Choroid plexus epithelial cell (primary cell): ENCODE data around the gene RASGRP2.

Experiments
- DNase-seq: peaks from one replicate; pipeline ENCODE4 v3.0.0-alpha.2; 2010; ENCODE audit warnings: low read depth
- H3K4me3 ChIP-seq: 2 replicates; pipeline ENCODE4 v1.5.1; 2011; ENCODE audit warnings: low read depth, mild to moderate bottlenecking, control low read depth, low read length, moderate library complexity
- CTCF ChIP-seq: conservative IDR thresholded peaks from 2 replicates; pipeline ENCODE4 v1.5.1; 2011; ENCODE audit warnings: low read depth, mild to moderate bottlenecking, control low read depth, inconsistent platforms, low read length, moderate library complexity

Gene RASGRP2

DNA sequence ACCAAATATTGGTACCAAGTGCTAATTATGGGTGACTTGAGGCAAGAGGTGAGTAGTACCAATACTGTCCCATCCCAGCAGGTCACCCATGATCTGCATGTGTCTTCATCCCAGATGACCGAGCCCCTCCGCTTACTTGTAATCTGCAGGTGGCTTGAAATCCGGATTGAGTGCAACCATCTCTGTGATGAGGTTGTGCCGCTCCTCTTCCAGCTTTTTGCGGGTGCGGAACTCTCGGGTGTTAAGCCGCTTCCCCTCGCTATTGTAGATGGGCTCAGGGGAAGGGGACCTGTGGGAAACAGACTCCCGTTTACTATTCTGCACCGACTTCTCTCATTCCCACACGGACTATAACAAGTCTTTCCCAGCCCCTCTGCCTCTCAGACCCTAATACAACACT is 26.2 kb upstream of the RASGRP2 start:
- TF ChIP-seq CTCF = no peak
- no peak overlapping the region for H3K4me3 ChIP-seq
- no peak for DNase-seq

DNA sequence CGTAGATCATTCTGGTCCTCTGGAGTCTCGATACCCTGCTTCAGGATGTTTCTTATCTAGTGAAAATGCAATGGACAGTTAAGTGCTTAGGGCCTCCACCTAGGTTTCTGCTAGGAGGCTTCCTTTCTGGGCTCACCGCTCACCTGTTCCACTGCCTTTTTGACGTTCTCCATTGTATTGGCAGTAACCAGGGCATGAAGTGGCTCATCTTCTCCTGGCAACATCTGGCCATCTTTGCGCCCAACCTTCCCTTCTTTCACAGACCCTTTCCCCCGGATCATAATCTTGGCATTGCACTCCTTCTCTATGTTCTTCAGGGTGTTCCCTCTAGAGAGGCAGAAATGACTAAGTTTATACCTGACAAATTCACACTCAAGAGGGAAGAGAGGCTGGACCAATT is 25.3 kb upstream of the RASGRP2 start:
- no peak for TF ChIP-seq CTCF
- no peak for DNase-seq
- no peak overlapping the region for H3K4me3 ChIP-seq

GRCh38 chr11:64768300-64768694 is 24.4 kb upstream of the RASGRP2 start:
- no peak for TF ChIP-seq CTCF
- DNase-seq = no peak
- no peak overlapping the region for H3K4me3 ChIP-seq

GRCh38 chr11:64767344-64768299 is 23.7 kb upstream of the RASGRP2 start:
- DNase-seq = peak; percentile 83
- no peak overlapping the region for H3K4me3 ChIP-seq
- TF ChIP-seq CTCF = peak; percentile 83

DNA sequence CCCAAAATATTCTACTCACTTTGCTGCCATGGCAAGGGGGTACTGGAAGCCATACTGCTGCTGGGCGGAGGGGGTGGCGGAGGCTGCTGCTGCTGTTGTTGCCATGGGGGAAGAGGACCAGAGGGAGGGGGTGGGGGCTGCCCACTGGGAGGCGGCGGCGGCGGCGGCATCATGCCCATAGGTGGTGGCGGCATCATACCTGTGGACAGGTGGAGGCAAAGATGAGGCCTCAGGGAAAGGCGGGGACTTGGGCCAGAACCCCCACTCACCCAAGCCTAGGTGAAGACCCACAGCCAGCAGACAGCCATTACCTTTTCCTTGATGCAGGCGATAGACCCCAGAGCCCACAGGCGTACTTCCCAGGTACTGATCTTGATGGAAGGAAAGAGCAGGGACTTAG is 22.9 kb upstream of the RASGRP2 start:
- DNase-seq = no peak
- H3K4me3 ChIP-seq = no peak overlapping the region
- no peak for TF ChIP-seq CTCF

GRCh38 chr11:64765851-64766665 is 22.1 kb upstream of the RASGRP2 start:
- no peak for DNase-seq
- H3K4me3 ChIP-seq = no peak overlapping the region
- TF ChIP-seq CTCF = no peak
